ENCODE data around the gene PSTPIP1. TPM values are rescaled to one million over a fixed set of nuclear protein-coding genes. Genes with fewer than 3 reads are reported as not detected.

Gene PSTPIP1
- total and polyA plus RNA-seq, 2 of the 13 experiments (the other 11 are each of a cell fraction or from before 2014, with no cell fraction given) = 4.4 to 8.7 TPM

Small RNAs within 50 kb of the gene (small RNA-seq; reads per million reads assigned to genes)
- gene RN7SL278P (ENCODE audit: insufficient read depth in 2 of 3, insufficient read length in 3 of 3, low read depth in 2 of 3, low replicate concordance in 1 of 3) = 0 reads per million in 3 experiments

Other genes with a start within 250 kb of the PSTPIP1 start
- 7.6 and 10.5 TPM in 2 replicates for gene SCAPER, start 89.8 kb upstream of the PSTPIP1 start, total RNA-seq (2016; rRNA removed; fragmentation: Illumina TruSeq; extraction: Trizol)
- 4.3 and 4.5 TPM in 2 replicates for gene SCAPER, start 89.8 kb upstream of the PSTPIP1 start, polyA plus RNA-seq (2011; rRNA removed)
- gene RCN2, start 63.4 kb upstream of the PSTPIP1 start, total RNA-seq (2016; rRNA removed; fragmentation: Illumina TruSeq; extraction: Trizol) = 62.3 and 89.0 TPM in 2 replicates
- 57.4 and 84.4 TPM in 2 replicates for gene RCN2, start 63.4 kb upstream of the PSTPIP1 start, polyA plus RNA-seq (2011; rRNA removed)
- 102 and 170 TPM in 2 replicates for gene TSPAN3, start 76.0 kb downstream of the PSTPIP1 start, total RNA-seq (2016; rRNA removed; fragmentation: Illumina TruSeq; extraction: Trizol)
- gene TSPAN3, start 76.0 kb downstream of the PSTPIP1 start, polyA plus RNA-seq (2011; rRNA removed) = 155 and 167 TPM in 2 replicates

Data from HepG2 (cell line).